HG03520 (cell line): Measurements from ENCODE around the gene DCBLD2.

Experiments used
- ATAC-seq: cut with Tn5 transposase; IDR thresholded peaks from one replicate; pipeline ENCODE4 v1.9.1; 2021; ENCODE audit warnings: mild to moderate bottlenecking, moderate library complexity; ENCODE audit not compliant: unreplicated experiment

DCBLD2 gene, protein sequence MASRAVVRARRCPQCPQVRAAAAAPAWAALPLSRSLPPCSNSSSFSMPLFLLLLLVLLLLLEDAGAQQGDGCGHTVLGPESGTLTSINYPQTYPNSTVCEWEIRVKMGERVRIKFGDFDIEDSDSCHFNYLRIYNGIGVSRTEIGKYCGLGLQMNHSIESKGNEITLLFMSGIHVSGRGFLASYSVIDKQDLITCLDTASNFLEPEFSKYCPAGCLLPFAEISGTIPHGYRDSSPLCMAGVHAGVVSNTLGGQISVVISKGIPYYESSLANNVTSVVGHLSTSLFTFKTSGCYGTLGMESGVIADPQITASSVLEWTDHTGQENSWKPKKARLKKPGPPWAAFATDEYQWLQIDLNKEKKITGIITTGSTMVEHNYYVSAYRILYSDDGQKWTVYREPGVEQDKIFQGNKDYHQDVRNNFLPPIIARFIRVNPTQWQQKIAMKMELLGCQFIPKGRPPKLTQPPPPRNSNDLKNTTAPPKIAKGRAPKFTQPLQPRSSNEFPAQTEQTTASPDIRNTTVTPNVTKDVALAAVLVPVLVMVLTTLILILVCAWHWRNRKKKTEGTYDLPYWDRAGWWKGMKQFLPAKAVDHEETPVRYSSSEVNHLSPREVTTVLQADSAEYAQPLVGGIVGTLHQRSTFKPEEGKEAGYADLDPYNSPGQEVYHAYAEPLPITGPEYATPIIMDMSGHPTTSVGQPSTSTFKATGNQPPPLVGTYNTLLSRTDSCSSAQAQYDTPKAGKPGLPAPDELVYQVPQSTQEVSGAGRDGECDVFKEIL

DNA sequence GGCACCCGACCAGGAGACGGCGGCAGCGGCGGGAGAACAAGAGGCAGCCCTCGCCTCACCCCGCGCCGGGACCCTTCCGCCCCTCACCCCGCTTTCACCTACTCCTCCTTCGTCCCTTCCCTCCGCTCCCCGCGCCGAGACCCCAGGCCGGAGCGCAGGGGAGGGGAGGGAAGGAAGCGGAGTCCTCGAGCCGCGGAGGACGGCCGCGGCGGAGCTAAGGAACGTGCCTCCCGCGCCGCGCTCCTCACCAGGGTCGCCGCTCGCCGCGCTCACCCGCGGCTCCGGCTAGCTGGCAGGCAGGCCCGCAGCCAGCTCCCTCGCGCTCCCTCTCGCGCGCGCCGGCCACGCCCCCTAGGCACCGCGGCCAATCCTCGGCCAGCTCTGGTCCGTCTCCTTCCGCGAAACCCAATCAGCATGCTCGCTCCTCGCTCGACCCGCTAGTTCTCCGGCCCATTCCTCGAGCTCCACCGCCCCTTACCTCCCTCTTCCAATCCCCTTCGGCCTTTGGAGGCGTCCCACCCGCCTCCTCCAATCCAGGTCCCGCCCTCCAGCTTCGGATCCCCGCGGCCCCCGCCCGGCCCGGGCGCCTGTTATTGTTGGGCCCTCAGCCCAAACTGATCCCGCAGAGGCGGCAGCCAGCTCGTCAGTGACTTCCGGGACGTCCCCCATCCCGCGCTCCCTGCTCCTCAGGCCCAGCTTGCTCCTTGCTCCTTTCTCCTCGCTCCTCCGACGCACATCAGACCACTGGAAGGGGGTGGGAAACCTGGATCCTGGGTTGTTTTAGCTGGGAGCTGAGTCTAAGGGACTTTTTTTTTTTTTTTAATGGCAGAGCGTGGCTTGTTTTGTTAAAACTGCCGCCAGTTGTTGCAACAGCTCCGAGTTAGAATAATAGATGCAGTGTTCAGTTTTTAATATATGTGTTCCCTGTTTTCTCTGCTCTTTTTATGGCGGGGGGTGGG lies at the start of gene DCBLD2:
DCBLD2 (minus strand) TSS at position 304 of the 959 bp plus-strand sequence. CDS start 369 bp downstream, outside the sequence.
- ATAC-seq = peak; percentile 98

DNA sequence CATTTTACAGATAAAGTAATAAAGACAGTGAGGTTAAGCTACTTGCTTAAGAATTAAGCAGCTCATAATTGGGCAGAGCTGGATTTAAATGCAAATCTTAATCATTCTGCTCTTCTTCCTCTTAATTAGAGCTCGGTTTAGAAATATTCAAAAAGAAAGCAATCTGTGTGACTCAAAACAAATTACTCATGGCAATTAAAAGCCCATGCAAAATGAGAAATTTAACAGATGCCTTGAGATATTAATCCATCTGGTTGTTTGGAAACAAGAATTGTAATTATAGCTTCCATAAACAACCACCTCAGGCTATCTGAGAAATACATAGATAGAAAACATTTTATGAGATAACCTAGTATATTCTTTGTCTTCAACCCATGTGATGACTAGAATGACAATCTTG lies 44.2 kb upstream of the DCBLD2 start:
- no peak for ATAC-seq

DNA sequence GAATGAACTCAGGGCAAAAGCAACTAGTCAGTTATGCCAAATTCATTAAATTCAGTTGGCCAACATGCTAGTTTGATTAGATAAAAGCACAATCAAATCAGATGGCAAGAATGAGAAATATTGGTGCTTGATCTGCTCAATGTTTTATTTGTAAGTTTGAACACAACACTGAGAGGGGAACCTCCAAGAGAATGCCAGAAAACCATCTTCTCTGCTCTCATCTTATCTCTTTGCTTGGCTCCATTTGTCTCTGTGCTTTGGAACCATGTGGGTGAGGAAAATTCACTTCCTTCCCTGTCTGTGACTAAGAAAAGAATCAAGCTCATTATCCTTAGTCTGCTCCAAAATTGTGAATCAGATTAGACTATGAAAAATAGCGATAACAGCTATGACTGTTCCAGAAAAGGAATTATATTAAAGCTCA lies 43.6 kb upstream of the DCBLD2 start:
- ATAC-seq = no peak

DNA sequence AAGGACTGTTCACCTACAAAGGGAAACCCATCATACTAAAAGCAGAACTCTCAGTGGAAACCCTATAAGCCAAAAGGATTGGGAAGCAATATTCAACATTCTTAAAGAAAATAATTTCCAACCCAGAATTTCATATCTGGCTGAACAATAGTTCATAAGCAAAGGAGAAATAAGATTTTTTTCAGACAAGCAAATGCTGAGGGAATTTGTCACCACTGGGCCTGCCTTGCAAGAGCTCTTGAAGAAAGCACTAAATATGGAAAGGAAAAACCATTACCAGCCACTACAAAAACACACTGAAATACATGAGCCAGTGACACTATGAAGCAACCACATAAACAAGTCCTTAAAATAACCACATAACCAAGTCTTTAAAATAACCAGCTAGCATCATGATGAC lies 28.9 kb upstream of the DCBLD2 start:
- no peak for ATAC-seq

DNA sequence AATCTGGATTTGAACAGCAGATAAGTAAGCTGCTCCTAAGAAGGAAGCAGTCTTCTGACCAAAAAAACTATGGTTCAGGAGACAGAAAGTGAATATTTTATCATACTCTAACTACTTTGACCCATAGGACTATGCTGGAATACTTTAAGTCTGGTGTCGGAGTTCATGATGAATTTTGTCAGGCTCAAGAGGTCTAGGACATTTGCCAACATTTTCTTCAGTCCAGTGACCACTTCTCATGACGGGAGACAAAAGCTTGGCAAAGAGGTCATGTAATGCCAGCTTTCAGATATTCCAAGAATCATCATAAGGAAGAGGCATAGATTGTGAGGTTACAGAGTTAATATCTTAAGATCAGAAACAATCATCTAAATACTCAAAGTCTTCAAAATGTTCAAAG lies 20.5 kb upstream of the DCBLD2 start:
- no peak for ATAC-seq

DNA sequence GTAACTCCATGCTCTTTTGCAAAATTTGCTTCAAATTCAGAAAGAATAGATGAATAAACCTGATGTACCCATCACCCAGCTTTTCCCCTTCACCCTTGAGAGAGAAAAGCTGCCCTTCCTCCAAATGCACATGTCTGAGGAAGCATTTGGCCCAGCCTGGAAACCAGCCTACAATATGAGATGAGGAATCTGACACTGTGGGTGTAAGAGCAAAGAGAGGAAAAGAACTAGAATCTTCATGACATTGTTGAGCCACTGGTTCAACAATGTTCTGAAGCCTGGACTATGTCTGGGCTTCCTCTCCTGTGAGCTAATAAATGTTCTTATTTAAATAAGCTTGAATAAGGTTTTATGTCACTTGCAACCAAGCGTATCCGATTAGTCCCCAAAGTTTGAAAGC lies 18.7 kb upstream of the DCBLD2 start:
- no peak for ATAC-seq

DNA sequence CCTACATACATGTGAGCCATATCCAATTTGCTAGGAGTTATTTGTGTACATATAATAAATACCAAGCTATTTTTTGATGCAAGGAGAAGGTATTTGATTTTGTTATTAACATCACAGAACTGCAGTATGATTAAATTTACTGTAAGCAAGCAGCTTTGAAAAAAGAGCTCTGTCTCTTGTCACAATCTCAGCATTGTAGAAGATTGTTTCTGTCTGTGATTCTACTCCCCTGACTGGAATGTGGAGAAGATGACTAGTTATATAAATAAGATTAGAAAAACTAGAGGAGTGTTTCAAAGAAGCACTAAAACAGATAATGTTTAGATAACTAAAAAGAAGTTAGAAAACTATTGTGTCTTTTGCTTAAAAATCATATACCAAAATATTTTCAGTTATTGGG lies 17.1 kb upstream of the DCBLD2 start:
- no peak for ATAC-seq

DNA sequence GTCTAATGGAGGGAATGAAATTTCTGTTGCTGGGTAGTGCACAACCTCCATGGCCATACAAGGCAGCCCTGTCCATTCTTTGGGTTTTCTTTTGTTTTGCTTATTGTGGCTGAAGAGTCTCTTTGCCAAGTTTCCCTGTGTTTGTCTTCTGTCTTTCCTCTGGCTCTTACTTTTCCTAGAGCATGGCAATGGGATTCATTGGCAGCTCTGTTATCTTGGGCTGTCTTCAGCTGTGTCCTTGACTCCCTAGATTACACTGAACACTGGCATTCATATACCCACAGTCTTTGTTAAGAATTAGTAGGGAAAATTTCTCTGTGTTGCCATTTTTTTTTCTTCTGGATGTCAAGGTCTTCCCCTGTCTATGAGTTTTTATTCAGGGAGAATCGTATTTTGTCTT lies 16.1 kb upstream of the DCBLD2 start:
- no peak for ATAC-seq

DNA sequence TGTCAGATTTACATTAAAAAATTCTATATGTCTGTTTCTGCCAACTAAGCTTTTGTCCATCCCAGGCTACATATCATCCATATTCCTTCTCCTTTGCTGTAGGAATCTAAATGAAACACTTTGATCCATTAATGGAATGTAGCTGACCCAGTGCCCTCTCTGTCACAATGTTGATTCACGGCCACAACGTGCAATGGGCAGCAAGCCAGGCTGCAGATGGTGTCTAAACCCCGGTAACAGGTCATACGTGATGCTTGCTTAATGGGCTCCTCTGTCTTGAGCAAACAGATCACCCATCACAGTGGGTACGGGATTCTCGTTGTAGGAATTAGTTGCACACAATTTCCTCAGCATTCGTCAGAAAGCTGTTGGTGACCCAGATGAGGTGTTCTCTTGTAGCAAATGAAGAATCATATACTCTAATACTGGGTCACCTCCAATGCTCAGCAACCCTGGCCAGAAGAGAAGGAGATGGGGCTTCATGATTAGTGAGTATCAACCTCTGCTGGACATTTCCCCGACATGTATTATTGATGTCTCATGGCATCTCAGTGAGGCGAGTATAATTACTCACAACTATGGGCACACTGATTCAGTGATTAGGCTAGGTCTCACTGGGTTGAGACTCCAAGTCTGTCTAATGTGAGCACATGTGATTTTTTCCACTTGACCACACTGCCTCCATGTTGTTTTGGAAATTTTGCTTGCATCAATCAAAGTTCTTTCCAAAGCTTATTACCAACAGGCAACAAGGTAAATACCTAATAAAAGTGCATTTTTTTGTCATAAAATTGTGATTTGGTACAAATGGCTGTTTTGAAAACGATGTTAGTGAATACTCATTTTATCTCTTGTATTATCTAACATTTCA lies 12.9 kb upstream of the DCBLD2 start:
- ATAC-seq = no peak

DNA sequence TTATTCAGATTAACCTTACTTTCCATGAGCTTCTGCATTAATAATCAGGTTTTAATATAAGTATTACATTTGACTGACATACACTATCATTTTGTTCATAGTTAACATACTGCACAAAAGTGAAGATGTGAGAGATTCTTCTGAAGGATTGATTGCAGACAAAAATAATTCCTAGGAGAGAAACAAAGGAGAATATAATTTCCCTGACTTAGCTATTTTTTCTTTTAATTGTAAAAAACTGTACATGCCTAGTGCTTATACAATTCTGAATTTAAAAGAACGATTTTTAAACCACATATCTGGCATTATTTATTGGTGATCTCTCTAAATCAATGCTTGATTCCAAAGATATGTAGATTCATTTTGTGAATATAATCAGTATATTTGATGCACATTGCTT lies 11.0 kb upstream of the DCBLD2 start:
- ATAC-seq = no peak

DNA sequence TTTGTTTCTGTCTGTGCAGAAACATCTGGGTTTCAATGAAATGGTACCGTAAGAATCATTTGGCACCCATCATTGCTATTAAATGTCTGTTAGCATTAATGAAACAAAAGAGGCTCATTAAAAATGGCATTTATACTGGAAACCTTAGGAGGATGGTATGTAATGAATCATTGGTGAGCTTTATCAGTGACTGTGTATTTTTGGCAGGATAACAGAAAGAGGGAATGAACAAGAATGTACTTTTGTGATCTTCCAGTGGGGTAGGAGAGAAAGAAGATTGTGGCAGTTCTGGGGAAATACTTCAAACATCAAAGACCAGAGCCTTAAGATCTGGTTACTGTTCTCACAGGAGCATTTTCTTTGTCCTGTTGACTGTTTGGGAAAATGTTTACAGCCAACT lies 4.7 kb upstream of the DCBLD2 start:
- ATAC-seq = no peak

DNA sequence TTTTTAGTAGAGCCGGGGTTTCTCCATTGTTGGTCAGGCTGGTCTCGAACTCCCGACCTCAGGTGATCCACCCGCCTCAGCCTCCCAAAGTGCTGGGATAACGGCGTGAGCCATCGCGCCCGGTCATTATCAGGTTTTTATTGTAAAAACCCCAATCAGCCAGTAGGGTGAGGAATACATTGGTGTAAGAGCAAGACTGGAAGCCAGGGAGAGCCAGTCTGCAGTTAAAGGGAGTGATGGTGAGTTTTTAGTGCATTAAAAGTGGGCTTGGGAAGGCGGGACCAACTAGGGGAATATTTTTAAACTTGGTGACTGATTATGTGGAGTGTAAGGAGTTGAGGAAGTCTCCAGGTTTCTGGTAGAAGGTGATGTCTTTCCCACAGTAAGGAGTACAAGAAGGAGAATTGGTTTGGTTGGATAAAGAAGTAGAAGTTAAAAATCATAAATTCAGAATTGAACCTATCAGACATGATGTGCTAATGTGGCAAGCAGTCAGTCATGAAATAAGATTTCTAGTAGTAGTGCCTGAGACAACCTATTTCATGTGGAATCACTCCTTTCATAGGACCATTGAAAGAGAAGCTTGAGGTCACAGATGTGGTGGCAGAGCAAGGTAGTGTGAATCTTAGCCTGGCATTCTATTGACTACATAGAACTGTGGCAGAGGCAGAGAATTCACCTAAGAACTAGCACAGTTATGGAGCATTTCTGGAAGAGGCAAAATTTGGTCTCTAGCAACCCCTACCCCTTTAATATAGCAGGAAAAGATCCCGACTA lies 2.4 kb upstream of the DCBLD2 start:
- no peak for ATAC-seq

DNA sequence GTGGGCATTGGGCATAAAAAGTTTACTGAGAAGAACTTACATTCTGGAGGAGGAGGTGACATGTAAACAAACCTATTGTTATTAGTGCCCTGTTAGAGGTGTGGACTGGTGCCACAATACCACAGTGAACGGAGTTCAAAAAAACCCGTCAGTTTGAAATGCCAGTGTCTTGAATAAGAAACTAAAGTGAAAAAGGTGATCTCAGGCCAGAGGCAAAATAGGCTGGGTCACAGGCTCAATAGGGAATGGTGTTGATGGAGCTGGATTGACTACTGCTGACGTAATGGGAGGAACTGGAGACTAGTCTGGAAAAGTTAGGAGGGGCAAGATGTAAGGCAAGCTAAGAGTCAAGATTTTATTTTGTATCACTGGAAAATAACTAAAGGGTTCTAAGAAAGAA lies 1.6 kb upstream of the DCBLD2 start:
- ATAC-seq = no peak

DNA sequence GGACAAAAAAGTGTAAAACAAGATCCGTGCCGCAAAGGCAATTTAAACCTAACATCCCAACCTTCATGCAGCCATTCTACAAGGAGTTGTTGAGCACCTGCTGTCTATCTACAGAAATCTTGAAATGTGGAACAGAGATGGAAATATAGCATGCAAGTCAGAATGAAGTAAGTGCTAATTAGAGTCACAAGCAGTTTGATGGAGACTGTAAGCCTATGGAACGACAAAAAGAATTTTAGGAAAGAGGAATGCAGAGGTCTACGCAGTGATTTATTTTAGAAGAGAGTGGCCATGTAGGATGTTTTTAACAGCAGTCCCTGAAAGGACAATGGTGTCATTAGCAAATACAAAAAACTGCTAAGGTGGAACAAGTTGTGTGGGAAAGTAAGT lies 851 bp upstream of the DCBLD2 start:
- no peak for ATAC-seq

DNA sequence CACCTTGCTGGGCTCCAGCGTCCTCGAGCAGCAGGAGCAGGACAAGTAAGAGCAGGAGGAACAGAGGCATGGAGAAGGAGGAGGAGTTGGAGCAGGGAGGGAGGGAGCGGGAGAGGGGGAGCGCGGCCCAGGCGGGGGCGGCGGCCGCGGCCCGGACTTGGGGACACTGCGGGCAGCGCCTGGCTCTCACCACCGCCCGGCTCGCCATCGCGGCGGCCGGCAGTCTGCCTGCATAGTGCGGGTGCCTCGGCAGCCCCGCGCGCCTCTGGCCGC lies 440 bp downstream of the DCBLD2 start:
- ATAC-seq = peak; percentile 25

DNA sequence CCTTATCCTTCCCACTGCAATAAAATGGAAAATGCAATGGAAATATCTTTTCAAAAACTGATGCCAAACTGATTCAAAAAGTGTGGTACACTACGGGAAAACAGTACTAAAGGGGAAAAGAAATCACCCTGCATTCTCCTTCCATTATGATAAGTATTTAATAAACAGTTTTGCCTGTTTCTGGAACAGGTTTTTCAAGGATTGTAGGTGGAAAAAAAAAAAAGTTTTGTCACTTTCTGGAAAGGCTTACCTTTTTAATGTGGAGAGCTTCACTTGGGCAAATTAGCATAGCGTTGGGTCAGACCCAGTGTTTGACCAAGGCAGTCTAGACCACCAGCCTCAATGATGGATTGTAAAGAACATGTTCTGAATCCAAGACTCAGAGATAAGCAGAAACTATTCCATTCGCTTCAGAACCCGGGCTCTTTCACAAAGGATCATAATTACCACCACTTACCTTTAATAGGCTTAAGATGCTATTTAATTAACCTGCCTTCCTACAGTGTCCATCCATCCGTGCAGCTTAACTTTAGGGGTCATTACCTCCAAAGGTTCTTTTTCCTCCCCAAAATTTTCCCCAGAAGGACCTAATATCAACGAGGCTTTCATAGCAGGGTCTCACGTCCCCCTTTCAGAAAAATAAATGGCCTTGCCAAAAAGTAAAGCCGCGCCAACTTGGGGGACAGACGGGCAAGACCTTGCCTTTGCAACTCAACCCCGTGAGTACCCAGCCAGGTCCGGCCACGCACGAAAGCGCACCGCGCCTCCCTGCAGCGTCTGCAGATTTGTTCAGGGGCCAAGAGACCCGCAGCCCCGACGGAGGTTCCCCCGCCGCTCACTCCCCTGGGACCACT lies 1.0 kb downstream of the DCBLD2 start:
- no peak for ATAC-seq

DNA sequence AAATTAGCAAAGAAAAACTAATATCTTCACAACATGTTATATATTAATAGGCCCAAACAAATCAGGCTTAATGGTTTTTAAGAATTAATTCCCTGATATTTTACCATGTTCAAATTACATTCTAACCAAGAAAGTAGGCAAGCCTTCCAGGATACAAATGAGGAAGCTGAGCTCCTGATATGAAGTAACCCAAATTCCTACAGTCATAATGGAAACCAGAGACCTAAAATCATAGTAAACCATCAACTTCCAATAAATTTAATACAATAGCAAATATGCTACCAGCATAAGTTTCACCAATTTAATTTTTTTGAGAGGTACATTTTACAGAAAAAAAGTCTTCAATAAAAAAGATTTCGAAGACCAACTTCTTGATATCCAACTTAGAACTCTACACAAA lies 3.8 kb downstream of the DCBLD2 start:
- ATAC-seq = no peak

DNA sequence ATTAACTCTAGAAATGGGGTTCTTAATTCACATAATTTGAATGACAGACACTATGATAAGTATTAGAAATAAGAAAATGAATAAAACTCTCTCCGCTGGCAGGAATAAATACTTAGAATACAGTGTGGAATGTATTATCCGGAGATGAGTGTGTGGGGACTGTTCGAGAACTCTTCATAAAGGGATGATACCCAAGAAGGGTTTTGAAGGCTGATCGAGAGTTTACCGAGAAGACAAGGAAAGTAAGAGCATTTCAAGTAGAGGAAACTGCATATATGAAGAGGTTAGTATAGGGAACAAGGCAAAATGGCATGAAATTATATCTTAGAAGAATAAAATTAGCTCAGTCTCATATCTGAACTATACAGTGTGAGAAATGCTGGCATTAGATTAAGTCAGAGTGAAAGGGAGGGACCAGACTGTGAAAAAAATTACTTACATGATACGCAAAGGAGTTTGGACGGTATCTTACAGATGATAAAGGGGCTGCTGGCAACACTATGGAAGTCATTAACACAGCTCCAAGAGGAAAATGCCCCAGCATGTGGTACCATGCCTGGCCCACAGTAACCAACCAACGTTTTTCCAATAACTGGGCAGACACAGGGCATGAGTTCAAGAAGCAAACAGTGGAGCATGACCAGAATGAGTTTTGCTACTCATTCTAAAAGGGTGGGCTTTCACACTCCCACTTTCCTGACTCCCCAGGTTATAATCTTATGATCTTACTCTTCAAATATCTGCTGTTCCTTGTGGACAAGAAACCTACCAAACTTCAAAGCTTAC lies 6.5 kb downstream of the DCBLD2 start:
- ATAC-seq = no peak
